HG03066 (cell line): ENCODE measurements around the gene SEC11A.
"Not testable (repeated sequence)": the region's sequence is repeated elsewhere in the genome, so short reads cannot be mapped to it uniquely, and the experiment has no call there.

Source experiments
- ATAC-seq: cut with Tn5 transposase; IDR thresholded peaks from one replicate; pipeline ENCODE4 v1.9.1; 2021; ENCODE audit warnings: low read depth; ENCODE audit not compliant: unreplicated experiment

SEC11A gene

DNA sequence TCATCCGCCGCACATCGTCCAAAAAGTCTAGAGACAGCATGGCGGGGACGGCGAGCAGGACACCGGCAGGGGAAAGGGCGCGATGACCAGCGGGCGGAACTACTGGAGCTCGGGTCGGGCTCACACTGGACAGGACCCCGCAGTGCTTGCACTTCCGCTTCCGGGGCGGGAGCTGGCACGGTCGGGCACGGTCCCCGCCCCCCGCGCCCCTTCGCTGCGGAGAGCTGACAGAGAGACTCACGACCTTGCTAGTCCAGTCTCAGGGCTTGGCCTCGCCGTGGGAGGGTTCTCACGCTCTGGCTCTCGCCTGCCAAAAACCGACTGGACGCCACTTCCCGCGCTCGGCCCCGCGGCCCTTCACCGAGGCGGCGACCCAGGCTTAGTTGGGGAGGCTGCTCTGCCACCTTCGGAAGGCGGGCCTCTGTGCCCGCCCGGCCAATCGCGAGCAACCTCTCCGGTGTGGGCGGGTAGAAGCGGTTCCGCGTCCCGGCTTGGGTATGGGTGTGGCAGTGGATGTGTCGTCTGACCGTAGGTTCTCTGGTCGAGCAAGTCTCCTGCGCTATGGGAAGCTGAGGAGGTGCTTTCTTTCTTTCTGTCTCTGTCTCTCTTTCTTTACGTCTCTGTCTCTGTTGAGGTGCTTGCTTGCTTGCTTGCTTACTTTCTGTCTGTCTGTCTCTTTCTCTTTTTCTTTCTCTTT, at the start of gene SEC11A:
Gene SEC11A (minus strand): TSS at position 104 of the 697 bp plus-strand sequence. CDS start 64 bp downstream, at position 40.
- ATAC-seq, result peak; percentile 88

GRCh38 chr15:84765675-84766074, 49.7 kb upstream of the SEC11A start:
- no peak for ATAC-seq

DNA sequence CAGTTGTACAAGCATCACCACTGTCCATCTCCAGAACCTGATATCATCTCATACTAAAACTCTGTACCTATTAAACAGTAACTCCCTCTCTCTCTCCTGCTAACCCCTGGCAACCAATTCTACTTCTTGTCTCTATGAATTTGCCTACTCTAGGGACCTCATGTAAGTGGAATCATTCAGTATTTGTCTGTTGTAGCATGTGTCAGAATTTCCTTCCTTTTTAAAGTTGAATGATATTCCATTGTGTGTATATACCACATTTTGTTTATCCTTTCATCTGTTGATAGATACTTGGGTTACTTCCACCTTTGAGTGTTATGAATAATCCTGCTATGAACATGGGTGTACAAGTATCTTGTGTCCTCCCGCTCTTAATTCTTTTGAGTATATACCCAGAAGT, 49.0 kb upstream of the SEC11A start:
- no peak for ATAC-seq

DNA sequence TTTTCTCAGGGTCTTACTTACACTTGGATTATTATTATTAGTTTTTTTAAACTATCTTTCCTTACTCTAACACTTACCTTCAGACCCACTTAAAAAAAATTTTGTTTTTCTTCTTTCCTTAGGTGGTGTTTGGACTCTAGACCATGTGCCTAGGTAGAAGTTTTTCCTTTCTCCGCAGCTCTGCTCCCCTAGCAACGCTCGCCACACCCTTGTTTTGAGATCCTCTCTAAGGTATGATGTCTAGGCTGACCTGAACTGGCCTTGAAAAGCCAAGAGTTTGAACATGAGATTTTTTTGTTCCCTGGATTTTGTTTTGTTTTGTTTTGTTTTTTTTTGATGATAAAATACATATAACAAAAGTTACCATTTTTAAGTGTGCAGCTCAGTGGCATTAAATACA, 48.6 kb upstream of the SEC11A start:
- no peak for ATAC-seq

GRCh38 chr15:84762840-84763572, 47.1 kb upstream of the SEC11A start:
- ATAC-seq, result no peak

DNA sequence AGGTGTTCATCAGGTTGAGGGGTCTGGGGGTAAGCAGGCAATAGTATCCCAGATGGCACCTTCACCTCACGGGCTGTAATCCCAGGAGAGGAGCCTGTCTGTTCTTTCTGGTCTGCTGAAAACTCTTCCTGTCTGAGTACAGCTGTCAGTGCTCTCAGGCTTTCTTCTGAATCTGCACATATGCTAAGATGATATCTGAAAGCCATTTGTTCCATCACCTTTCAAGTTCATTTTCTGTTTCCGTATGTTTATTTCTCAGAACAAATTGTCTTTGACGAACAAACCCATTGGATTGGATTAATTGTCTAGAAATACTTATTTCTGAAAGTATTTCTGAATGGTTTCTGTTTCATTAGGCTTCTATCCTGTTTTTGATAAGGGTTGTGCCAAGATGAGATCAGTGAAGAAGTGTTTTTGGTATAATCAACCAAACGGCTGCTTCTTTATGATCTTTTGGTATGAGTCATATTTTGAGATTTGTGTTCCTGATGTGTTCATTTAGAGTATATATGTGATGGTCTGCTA, 45.7 kb upstream of the SEC11A start:
- ATAC-seq, result no peak

GRCh38 chr15:84760219-84760618, 44.3 kb upstream of the SEC11A start:
- no peak for ATAC-seq

GRCh38 chr15:84759018-84759417, 43.1 kb upstream of the SEC11A start:
- ATAC-seq, result no peak

GRCh38 chr15:84755736-84756527, 40.0 kb upstream of the SEC11A start:
- ATAC-seq, result no peak

DNA sequence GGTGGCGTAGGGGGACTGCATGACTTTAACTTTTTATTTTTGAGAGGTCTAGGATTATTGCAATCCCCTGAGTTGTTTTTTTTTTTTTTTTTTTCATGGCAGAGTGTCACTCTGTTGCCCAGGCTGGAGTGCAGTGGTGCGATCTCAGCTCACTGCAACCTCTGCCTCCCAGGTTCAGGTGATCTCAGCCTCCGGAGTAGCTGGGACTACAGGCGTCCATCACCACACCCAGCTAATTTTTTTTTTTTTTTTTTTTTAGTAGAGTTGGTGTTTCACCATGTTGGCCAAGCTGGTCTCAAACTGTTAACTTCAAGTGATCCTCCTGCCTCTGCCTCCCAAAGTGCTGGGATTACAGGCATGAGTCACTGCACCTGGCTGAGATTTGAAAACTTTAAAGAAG, 39.0 kb upstream of the SEC11A start:
- ATAC-seq, result not testable (repeated sequence)

GRCh38 chr15:84752700-84753099, 36.8 kb upstream of the SEC11A start:
- ATAC-seq, result no peak

- ATAC-seq, result no peak
These were observed 36.3 kb upstream of the SEC11A start for GRCh38 chr15:84752195-84752594.

DNA sequence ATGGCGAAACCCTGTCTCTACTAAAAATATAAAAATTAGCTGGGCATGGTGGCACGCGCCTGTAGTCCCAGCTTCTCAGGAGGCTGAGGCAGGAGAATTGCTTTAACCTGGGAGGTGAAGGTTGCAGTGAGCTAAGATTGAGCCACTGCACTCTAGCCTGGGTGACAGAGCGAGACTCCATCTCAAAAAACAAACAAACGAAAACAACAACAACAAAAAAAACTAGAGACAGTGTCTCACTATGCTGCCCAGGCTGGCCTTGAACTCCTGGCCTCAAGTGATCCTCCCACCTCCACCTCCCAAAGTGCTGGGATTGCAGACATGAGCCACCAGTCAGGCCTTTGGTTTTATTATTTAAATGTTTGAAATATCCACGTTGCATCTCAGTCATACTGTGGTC, 35.8 kb upstream of the SEC11A start:
- not testable (repeated sequence) for ATAC-seq

GRCh38 chr15:84750583-84751092, 34.7 kb upstream of the SEC11A start:
- peak; percentile 40 for ATAC-seq

DNA sequence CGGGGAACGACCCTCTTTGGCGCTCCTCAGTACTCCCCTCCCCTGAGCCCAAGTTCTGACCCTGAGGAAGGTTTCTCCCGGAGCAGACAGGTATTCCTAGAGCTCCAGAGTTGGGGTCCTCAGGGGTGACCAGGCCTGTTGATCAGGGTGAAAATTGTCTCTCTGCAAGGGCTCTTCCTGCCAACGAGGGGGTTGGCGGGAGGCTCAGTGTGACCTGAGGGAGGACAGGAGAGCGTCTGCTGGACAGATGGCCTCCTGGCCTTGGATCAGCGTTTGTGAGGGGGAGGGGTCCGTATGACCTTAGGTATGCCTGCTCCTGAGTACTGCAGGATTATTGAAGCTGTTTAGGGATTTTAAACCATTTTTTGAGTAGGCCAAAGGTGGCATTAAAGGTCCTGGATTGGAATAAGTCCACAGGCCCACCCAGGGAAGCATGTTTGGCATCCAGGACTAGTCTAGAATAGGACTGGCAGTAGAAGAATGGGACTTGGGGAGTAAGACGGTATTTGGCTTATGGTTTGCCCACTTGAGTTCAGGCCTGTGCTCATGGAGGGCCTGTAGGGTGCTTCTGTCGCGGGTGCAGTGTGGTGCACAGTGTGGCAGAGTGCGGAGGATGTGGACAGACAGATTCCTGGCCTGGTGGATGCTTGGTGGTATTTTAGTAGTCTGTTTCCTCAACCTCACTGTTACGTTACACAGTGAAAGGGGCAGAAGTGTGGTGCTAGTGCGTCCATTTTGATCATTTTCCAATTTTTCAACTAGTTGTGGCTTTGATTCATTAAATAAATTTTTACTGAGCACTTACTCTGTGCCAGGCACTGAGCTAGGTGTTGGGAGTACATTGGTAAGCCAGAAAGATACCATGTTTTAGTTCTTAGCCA, 33.4 kb upstream of the SEC11A start:
- ATAC-seq, result peak; percentile 4

DNA sequence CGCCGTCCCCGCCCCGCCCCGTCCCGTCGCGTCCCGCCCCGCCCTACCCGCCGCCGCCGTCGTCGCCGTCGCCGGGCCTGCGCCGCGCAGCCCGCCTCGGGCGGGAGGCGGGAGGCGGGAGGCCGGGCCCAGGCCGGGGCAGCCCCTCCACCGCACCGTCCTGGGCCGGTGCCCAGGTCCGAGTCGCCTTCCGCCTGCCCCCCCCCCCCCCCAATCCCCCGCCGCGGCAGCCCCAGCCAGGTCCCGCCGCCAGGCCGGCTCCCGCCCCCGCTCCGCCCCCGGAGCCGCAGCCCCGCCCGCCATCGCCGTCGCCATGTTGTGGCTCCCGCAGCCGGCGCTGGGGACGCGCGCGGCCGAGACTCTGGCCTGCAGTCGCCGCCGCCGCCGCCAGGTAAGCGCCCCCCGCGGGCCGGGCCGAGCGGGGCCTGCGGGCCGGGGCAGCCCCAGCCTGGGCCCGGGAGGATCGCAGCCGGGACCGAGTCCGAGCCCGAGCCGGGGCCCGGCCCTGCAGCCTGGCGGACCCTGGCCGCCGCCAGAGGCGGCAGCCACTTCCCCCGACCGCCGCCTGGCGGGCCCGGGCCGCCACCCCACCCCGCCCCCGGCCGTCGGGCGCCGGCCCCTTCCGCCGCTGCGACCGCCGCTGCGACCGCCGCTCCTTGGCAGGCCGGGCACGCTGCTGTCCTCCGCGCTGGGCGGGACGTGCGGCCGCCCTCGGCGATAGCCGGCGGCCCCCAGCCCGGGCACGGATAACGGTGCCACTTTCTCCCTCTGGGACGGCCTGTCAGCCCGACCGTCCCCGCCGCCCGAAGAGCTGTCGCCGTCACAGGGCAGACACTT, 32.6 kb upstream of the SEC11A start, which contains the start of gene ZNF592:
Gene ZNF592 (plus strand): TSS at position 319 of the 837 bp plus-strand sequence. CDS start 34,084 bp downstream, outside the sequence.
- peak; percentile 43 for ATAC-seq

DNA sequence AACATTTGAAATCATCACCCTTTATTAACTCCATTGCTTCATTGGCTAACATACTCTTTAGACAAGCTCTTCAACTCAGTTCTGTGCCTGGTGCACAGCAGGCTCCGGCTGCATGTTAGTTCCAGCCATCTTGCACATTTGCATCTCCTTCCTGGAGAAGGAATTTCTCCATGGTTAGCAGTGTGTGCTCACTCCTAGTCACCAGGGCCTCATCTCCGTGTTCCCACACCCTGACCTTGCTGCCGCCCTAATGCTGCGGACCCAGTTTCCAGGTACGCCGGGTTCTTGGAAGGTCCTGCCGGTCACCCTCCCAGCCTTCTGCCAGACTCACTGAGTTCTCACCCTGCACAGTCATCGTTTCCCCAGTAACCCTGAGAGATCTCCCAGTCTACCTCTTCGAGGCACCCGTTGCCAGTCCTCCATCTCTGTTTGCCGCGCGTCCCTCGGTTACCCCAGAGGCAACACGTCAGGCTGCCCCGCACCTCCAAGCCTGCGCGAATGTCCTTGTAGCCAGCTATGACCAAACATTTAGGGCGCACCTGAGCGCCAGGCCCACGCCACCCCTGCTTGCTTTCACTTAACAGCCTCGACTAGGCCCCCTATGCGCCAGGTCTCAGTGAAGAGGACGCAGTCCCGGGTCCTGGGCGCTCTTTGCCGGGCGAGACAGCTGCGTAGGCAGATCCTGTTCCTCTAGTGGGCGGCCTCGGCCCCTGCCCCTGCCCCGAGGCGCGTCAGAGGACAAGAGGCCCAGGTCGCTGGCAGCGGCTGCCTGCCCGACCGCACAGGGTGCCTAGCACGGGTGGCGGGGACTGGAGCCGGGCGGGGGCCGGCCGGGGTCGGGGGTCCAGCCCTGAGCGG, 31.7 kb upstream of the SEC11A start:
- peak; percentile 34 for ATAC-seq

DNA sequence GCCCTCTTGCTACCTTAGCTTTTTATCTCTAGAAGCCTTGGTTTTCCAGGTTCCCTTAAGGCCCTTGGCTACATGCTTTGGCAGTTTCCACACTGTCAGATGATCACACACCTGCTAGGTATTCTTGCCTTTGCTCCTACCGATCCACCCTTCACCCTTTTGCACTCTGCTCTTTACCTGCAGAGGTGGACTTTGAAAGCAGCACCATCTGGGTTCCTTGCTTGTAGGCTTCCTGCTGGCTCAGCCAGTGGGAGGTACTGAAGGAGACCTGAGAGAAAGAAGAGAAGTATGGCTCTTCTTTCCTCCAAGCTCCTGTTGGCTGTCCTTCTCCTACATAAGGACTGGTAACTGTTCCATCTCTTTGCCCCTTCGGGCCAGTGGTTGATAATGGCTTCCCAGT, 25.2 kb upstream of the SEC11A start:
- ATAC-seq, result no peak
